GM19455 (cell line): Measurements from ENCODE around the gene FAM184A.
"Not testable (repeated sequence)": the region's sequence is repeated elsewhere in the genome, so short reads cannot be mapped to it uniquely, and the experiment has no call there.

Experiments
- ATAC-seq: cut with Tn5 transposase; IDR thresholded peaks from one replicate; pipeline ENCODE4 v1.9.1; 2021; ENCODE audit not compliant: unreplicated experiment

FAM184A gene

DNA sequence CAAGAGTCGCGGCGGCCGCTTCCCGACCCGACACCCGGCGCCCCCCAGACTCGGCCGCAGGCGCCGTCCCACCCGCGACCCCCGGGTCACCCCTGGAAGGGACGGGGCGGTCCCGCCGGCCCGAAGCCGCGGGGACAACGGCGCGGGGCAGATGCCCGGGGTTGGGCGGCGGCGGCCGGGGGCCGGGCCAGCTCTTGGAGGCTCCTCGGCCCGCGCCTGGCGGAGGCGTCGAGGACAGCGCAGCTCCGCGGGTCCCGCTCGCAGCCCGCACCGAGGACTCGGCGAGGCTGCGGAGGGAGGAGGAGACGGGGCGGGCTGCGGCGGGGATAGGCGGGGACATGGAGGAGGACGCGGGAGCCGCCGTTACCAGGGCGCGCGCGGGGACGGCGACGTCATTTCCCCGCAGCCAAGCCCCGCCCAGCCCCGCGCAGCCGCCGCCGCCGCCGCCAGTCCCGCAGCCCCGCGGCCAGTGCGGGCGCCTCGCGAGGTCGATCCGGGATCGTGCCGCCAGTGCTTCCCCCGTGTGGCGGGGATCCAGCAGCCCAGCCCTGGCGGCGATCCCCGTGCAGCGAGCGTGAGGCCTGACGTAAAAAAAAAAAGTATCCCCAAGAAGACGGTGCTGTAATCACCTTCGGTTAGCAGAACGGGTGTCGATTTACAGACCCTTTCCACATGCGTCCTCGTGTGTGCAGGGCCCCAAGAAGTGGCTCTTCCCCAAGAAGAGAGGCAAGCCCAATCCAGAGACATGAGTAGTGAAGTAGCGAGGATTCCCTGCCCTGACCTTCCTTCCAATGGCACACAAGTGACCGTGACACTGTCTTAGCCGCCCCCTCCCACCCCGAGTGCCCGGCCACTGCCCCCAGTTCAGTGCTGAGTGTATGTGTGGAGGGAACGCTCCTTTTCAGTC, at the start of gene FAM184A:
Gene FAM184A, minus strand, starts transcription at position 289 of the 907 bp plus-strand sequence. CDS start 365 bp downstream, outside the sequence.
- ATAC-seq, result peak; percentile 61

- ATAC-seq, result no peak
These were observed 49.2 kb upstream of the FAM184A start for GRCh38 chr6:119127627-119128026.

GRCh38 chr6:119126826-119127225, 48.4 kb upstream of the FAM184A start:
- no peak for ATAC-seq

DNA sequence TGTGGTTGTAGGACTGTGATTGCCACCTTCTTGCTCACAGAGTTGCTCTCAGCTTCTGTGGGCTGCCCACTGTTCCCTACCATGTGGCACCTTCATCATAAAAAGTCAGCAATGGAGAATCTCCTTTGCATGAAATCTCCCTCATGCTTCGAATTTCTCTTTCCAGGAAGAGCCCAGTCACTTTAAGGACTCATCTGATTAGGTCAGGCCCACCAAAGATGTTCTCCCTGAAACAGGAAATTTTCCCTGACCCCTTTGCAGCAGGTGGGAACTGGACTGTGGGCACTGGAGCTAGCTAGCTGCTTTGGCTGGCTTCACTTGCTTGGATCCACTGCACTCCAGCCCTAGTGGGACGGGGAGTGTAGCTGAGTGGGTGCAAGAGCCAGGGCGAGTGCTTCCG, 47.7 kb upstream of the FAM184A start:
- no peak for ATAC-seq

DNA sequence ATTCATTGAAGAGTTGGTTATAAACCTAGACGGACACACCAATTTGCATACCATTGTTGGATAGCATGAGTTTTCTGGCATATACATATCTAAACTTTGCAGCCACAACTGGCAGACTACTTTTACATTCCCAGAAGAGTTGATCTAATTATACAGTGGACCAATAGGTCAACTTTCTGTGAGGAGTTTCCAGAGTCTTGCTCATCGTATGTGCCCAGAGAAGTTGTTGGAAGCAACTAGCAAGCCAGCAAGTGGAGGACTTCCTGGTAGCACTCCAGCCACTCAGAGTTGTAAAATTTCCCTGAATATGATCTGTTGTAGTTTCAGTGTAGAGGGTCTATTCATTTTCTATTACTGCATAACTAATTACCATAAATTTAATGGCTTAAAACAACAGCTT, 47.1 kb upstream of the FAM184A start:
- no peak for ATAC-seq

DNA sequence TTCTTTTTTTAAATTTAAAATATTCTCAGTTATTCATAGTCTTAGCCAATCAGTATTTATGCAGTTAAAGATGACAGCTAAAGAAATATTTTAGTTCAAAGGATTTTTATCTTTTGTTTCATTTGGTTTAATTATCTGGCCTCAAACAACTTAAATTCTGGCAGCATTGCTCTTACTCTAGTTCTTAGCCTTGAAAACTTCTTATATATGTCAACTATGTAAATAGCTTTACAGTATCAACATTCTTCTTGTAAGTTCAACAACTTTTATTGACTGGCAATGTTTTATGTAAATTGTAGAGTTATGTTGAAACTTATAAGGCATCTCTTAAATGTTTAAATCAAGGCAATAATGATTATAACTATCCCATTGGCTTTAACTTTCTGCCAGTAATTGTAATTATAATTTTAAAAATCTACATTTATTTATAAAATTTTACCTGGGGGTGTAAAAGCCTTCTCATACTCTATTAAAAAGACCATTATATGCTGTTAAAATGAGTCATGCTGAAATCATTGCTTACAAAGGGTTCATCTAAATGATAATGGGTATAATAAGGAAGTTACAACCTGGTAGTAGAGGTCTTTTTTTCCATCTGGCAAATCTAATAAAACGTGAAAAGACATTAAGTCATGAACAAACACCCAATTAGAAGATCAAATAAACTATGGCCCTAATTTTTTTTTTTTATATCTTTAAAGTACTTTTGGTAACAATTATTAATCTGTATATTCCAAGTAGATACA, 45.8 kb upstream of the FAM184A start:
- ATAC-seq, result no peak

DNA sequence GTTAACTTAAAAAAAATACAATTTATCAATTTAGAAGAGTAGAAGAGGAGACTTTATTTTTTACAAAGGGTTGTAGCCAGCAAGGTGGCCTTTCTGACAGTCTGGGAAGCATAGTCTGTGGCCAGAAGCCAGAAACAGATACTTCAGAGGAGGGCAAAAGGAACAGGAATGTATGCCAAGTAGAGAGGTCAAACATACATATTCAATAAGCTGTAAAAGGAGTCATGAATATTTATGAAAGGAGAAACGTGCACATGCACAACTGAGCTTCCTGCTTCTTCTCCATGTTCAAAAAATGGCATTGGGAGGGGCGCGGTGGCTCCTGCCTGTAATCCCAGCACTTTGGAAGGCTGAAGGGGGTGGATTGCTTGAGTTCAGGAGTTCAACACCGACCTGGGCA, 43.9 kb upstream of the FAM184A start:
- ATAC-seq, result no peak

DNA sequence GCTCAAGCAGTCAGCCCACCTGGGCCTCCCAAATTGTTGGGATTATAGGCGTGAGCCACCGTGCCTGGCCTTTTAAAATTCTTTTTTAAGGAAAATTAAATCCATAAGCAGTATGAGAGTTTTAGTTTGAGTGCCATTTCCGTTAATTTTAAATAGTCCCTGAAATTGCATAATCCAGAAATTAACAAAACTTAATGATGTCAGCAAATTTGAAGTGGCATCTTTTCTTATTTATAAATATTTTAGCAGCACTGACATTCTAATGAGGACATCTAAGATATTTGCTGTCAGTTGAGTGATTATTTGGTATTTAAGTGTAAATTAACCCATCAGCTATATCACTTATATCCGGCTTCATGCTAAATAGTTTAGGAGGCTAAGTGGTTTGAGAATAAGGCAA, 42.9 kb upstream of the FAM184A start:
- no peak for ATAC-seq

- ATAC-seq, result no peak
These were observed 41.5 kb upstream of the FAM184A start for GRCh38 chr6:119119989-119120388.

DNA sequence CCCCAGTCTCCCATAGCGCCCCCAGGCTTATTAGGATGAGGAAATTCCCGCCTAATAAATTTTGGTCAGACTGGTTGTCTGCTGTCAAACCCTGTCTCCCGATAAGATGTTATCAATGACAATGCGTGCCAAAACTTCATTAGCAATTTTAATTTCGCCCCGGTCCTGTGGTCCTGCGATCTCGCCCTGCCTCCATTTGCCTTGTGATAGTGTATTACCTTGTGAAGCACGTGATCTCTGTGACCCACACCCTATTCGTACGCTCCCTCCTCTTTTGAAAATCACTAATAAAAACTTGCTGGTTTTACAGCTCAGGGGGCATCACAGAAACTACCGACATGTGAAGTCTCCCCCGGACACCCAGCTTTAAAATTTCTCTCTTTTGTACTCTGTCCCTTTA, 40.6 kb upstream of the FAM184A start:
- not testable (repeated sequence) for ATAC-seq

DNA sequence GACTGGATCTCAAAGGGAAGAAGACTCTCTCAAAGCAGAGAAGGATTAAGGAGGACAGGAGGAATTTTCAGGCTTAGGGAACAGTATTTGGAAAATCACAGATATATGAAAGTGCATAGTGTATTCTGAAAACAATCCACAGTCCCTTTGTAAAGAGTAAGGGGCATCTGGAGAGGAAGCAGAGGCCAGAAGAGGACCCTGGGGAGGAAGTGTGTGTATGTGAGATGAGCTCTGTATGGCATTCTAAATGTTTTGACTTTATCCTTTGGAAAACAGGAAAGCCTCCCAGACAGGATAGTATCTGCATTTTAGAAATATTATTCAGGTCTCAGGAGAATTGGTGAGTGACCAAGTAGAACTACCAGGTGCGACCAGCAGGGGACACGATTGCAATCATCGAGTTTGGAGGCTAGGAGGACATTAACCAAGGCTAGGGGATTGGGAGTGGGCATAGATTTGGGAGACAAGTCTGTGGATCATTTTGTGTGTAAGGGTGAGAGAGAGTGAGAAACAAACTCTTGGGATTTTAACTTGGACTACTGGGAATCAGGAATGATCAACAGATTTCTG, 38.3 kb upstream of the FAM184A start:
- ATAC-seq, result no peak

- ATAC-seq, result no peak
These were observed 35.5 kb upstream of the FAM184A start for GRCh38 chr6:119113961-119114360.

GRCh38 chr6:119112812-119113530, 34.5 kb upstream of the FAM184A start:
- no peak for ATAC-seq

GRCh38 chr6:119110601-119111548, 32.4 kb upstream of the FAM184A start:
- peak; percentile 87 for ATAC-seq

DNA sequence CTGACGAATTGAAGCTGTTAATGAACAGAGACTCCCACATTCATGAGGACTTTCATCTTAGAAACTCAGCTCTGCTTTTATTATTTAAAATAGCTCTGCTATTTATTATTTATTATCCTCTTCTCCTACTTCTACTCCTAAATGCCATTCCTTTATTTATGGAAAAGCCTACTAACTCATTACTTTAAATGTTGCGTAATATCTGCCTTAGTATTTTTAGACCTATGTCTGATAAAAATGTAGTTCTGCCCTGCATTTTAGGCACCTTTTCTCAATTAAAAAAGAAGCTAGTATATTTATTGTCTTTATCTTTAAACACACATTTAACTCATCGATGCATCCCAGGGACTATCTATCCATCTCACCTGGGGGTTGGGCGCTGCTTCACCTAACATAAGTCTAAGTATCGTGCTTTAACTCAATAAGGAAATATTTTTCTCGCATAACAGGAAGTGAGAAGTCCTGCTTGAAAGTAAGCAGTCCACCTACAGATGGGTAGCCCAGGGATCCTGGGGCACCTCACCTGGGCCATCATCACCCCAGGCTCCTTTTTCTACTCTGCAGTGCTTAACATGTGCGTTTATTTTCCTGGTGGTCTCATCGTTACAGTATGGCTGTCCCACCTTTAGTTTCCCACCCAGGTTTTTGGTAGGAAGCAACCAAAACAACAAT, 31.3 kb upstream of the FAM184A start:
- ATAC-seq, result no peak

DNA sequence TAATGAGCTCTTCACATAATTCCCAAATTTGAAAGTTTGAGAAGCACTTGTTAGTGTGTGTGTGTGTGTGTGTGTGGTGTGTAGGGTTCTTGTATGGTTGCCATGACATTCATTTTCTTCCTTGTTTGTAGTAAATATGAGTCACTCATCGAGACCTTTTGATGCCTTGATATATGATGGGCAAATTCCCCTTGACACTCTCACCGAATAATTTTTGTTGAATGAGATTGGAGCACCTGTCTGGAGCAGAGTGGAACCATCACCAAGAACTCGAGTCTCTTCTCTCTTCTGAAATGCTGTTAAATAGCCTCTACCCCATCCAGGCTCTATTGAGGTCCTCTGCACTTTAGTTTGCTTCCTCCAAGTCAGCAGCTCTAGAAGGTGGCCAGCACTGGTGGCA, 29.6 kb upstream of the FAM184A start:
- no peak for ATAC-seq

DNA sequence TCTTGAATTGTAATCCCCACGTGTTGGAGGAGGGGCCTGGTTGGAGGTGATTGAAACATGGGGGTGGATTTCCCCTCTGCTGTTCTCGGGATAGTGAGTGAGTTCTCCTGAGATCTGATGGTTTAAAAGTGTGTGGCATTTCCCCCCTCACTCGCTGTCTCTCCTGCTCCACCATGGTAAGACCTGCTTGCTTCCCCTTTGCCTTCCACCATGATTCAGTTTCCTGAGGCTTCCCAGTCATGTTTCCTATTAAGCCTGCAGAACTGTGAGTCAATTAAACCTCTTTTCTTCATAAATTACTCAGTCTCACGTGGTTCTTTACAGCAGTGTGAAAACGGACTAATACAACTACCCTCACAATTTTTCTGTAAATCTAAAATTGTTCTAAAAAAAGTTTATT, 26.8 kb upstream of the FAM184A start:
- ATAC-seq, result no peak

DNA sequence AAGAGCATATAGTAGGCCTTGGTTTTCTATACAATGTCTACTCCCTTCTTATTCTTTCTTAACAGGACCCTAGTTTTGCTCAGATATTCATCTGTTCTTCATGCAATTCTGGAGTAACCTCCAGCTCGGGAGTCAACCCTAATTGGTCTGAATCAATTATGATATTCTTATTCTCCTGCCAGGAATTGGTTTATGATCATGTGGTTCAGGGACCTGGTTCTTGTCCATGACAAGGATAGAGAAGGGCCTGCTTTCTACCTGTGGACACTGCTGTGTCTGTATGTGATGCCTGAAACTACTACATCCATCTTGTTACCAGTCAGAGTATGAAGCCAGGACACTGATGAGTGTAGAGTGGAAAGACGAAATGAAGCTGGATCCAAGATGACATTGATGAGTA, 24.4 kb upstream of the FAM184A start:
- ATAC-seq, result no peak

DNA sequence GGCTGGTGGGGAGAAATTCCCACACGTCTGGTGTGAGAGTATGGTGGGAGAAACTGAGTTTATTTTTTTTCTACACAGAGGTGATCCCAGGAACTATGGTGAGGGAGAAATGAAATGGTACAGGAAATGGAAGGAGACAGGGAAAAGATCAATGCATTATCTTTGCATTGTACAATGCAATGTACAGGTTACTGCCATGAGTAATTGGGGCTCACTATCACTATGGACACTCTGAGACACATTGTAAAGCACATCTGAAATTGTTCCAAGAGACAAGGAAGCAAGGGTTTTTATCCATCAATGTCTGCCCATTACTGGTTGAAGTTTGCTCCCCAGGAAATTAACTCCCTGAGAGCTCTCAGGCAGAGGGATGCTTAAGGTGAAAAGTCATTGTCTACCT, 21.7 kb upstream of the FAM184A start:
- no peak for ATAC-seq
